ENCODE measurements around the gene TIPRL. TPM values are rescaled to one million over a fixed set of nuclear protein-coding genes. Genes with fewer than 3 reads are reported as not detected.
"Not testable (repeated sequence)": the region's sequence is repeated elsewhere in the genome, so short reads cannot be mapped to it uniquely, and the experiment has no call there.

The TIPRL gene
- total RNA-seq, 6 donors from 2014 or later, result 7.2 to 26.1 (median 18.4) TPM

- ATAC-seq (ENCODE audit: low FRiP score in 2 of 2), result no peak
- Histone ChIP-seq H3K4me3 (peak overlapping the region in 3 of 4 donors; percentile 75 to 91 (median 86)), H3K27ac (peak overlapping the region; percentile 93 to 95 (median 94)), H3K27me3 (no peaks in the 10 kb centered on the region), H3K36me3 (no peaks in the 10 kb centered on the region), H3K9me3 (no peaks in the 10 kb centered on the region), H3K4me1 (peaks cover 0 to 18% (median 11%) of the 10 kb centered on the region in 4 donors)
- no peak for DNase-seq
- TF ChIP-seq POLR2A (IDR thresholded peaks at IDR 0.05), result no peak
- TF ChIP-seq EP300 (IDR thresholded peaks at IDR 0.05), result peak in 1 of 4 donors; percentile 0
- WGBS, 2 donors, result 78 to 80% methylated on average over 5 of the region's 5 CpGs
Measured at GRCh38 chr1:168178227-168178637, 530 bp upstream of the TIPRL start.

GRCh38 chr1:168179438-168180147 lies 831 bp downstream of the TIPRL start:
- Histone ChIP-seq H3K27ac (peak overlapping the region; percentile 93 to 95 (median 94)), H3K4me1 (peaks cover 0 to 22% (median 11%) of the 10 kb centered on the region in 4 donors), H3K4me3 (peak overlapping the region; percentile 56 to 91 (median 80)), H3K36me3 (peaks cover 0 to 2% (median 0%) of the 10 kb centered on the region in 4 donors), H3K9me3 (no peaks in the 10 kb centered on the region), H3K27me3 (no peaks in the 10 kb centered on the region)
- TF ChIP-seq CTCF (IDR thresholded peaks at IDR 0.05), result no peak
- TF ChIP-seq POLR2AphosphoS5 (IDR thresholded peaks at IDR 0.05), result no peak
- no peak for TF ChIP-seq POLR2A (IDR thresholded peaks at IDR 0.05)
- no peak for TF ChIP-seq EP300 (IDR thresholded peaks at IDR 0.05)
- ATAC-seq (ENCODE audit: low FRiP score in 2 of 2), result no peak
- no peak for DNase-seq
- 6% methylated on average over 20 of the region's 20 CpGs for WGBS, 2 donors

- no peaks in the 10 kb centered on the region for H3K27me3 ChIP-seq
- H3K36me3 ChIP-seq, result peaks cover 0 to 7% (median 0%) of the 10 kb centered on the region in 4 donors
- peak overlapping the region; percentile 93 to 95 (median 94) for H3K27ac ChIP-seq
- TF ChIP-seq EP300 (IDR thresholded peaks at IDR 0.05) (no peak), CTCF (IDR thresholded peaks at IDR 0.05) (no peak), POLR2A (IDR thresholded peaks at IDR 0.05) (no peak), POLR2AphosphoS5 (IDR thresholded peaks at IDR 0.05) (no peak)
- H3K4me1 ChIP-seq, result peaks cover 0 to 22% (median 11%) of the 10 kb centered on the region in 4 donors
- no peak for DNase-seq
- WGBS, 2 donors, result 49 to 58% methylated on average over 2 of the region's 2 CpGs
- peak overlapping the region in 3 of 4 donors; percentile 75 to 91 (median 86) for H3K4me3 ChIP-seq
- no peak for ATAC-seq (ENCODE audit: low FRiP score in 2 of 2)
- H3K9me3 ChIP-seq, result no peaks in the 10 kb centered on the region
Measured at GRCh38 chr1:168180148-168180524, 1.4 kb downstream of the TIPRL start.

- WGBS, 2 donors, result 96 to 98% methylated on average over 15 of the region's 15 CpGs
- H3K27ac ChIP-seq; H3K4me3 ChIP-seq; H3K27me3 ChIP-seq; H3K9me3 ChIP-seq; ATAC-seq (ENCODE audit: low FRiP score in 2 of 2); DNase-seq: not testable (repeated sequence)
- Histone ChIP-seq H3K4me1 (peaks cover 0 to 22% (median 11%) of the 10 kb centered on the region in 4 donors), H3K36me3 (peaks cover 0 to 13% (median 0%) of the 10 kb centered on the region in 4 donors)
Measured at GRCh38 chr1:168181063-168181720, 2.4 kb downstream of the TIPRL start.

- Histone ChIP-seq H3K36me3 (peaks cover 5 to 63% (median 19%) of the 10 kb centered on the region in 4 donors), H3K4me3 (no peak overlapping the region), H3K27me3 (no peaks in the 10 kb centered on the region), H3K27ac (no peak overlapping the region), H3K4me1 (peaks cover 0 to 5% (median 0%) of the 10 kb centered on the region in 4 donors), H3K9me3 (no peaks in the 10 kb centered on the region)
- ATAC-seq (ENCODE audit: low FRiP score in 2 of 2) (no peak), DNase-seq (no peak)
- TF ChIP-seq EP300 (IDR thresholded peaks at IDR 0.05), result no peak
- TF ChIP-seq POLR2AphosphoS5 (IDR thresholded peaks at IDR 0.05), result no peak
- no peak for TF ChIP-seq CTCF (IDR thresholded peaks at IDR 0.05)
- no peak for TF ChIP-seq POLR2A (IDR thresholded peaks at IDR 0.05)
Measured at GRCh38 chr1:168187177-168187576, 8.4 kb downstream of the TIPRL start.

Data from upper lobe of left lung (tissue), 6 donors.